Measurements from ENCODE around the gene RBP5.

The RBP5 gene

DNA sequence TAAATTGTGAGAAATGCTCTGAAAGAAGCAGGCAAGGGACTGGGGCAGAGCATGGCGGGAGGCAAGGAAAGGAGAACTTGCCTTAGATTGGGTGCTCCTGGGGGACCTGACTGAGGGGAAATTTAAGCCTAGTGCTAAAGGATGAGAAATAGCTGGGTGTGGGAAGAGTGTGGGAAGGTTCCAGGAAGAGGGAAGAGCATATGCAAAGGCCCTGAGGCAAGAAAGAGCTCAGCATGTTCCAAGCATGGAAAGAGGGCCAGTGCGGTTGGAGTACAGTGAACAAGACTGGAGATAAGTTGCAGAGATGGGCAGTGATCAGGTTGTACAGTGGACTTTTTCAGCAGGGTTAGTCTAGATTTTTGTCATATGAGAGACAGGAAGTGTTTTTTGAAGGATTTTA is 10.5 kb upstream of the RBP5 start:
- Mint-ChIP-seq H3K4me3 (no peak overlapping the region), H3K27ac (no peak overlapping the region), H3K36me3 (ENCODE audit: low read depth) (peaks cover 86% of the 10 kb centered on the region), H3K4me1 (no peaks in the 10 kb centered on the region), H3K27me3 (ENCODE audit: low read depth, poor library complexity) (peaks cover 3% of the 10 kb centered on the region), H3K9me3 (no peaks in the 10 kb centered on the region)
- TF ChIP-seq, protein P1, sequence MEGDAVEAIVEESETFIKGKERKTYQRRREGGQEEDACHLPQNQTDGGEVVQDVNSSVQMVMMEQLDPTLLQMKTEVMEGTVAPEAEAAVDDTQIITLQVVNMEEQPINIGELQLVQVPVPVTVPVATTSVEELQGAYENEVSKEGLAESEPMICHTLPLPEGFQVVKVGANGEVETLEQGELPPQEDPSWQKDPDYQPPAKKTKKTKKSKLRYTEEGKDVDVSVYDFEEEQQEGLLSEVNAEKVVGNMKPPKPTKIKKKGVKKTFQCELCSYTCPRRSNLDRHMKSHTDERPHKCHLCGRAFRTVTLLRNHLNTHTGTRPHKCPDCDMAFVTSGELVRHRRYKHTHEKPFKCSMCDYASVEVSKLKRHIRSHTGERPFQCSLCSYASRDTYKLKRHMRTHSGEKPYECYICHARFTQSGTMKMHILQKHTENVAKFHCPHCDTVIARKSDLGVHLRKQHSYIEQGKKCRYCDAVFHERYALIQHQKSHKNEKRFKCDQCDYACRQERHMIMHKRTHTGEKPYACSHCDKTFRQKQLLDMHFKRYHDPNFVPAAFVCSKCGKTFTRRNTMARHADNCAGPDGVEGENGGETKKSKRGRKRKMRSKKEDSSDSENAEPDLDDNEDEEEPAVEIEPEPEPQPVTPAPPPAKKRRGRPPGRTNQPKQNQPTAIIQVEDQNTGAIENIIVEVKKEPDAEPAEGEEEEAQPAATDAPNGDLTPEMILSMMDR (IDR thresholded peaks at IDR 0.05): no peak
- no peak for DNase-seq

DNA sequence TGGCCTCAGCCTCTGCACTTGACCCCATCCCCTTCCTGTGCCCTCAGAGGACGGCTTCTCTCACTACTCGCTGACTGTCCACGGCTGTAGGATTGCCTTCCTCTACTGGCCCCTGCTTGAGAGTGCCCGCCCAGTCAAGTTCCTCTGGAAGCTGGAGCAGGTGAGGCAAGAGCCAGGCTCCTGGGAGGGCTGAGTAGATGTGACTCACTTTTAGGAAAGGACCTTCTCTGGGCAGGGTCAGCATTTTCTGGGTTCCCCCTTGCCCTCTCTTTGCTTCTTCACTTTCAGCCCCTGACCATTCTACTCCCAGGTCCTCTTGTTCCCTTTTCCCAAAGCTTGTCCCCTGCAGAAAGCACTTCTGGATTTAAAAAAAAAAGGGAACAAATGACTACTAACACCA is 9.2 kb upstream of the RBP5 start:
- Mint-ChIP-seq H3K27ac (no peak overlapping the region), H3K4me1 (peaks cover 5% of the 10 kb centered on the region), H3K27me3 (ENCODE audit: low read depth, poor library complexity) (peaks cover 3% of the 10 kb centered on the region), H3K9me3 (no peaks in the 10 kb centered on the region), H3K4me3 (no peak overlapping the region), H3K36me3 (ENCODE audit: low read depth) (peaks cover 90% of the 10 kb centered on the region)
- no peak for DNase-seq
- TF ChIP-seq, protein P1 (IDR thresholded peaks at IDR 0.05): no peak

DNA sequence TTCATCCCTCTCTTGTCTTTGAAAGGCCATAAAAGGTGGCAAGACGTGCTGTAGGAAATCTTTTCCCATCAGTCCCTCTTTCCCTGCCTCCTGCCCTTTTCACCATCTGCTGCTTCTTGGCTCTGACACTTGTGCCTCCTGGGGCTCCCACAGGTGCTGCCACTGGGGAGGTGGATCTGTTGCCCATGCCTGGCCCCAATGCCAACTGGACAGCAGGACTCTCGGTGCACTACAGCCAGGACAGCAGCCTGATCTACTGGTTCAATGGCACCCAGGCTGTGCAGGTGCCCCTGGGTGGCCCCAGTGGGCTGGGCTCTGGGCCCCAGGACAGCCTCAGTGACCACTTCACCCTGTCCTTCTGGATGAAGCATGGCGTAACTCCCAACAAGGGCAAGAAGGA is 8.0 kb upstream of the RBP5 start:
- Mint-ChIP-seq H3K9me3 (no peaks in the 10 kb centered on the region), H3K36me3 (ENCODE audit: low read depth) (peaks cover 78% of the 10 kb centered on the region), H3K27me3 (ENCODE audit: low read depth, poor library complexity) (peaks cover 3% of the 10 kb centered on the region), H3K4me1 (peaks cover 17% of the 10 kb centered on the region), H3K27ac (no peak overlapping the region), H3K4me3 (no peak overlapping the region)
- TF ChIP-seq, protein P1 (IDR thresholded peaks at IDR 0.05): no peak
- no peak for DNase-seq

DNA sequence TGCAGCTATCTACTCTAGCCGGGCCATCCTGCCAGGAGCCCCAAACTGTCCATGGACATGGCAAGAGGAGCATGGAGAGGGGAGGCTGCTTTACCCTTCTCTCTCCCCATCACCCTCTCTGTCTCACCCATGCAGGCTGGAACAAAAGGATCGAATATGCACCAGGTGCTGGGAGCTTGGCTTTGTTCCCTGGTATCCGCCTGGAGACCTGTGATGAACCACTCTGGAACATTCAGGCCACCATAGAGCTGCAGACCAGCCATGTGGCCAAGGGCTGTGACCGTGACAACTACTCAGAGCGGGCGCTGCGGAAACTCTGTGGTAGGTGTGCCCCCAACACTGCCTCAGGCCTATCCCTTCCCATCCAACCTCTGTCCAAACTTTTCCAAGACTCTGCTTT is 7.4 kb upstream of the RBP5 start:
- Mint-ChIP-seq H3K27me3 (ENCODE audit: low read depth, poor library complexity) (peaks cover 3% of the 10 kb centered on the region), H3K4me3 (no peak overlapping the region), H3K27ac (no peak overlapping the region), H3K36me3 (ENCODE audit: low read depth) (peaks cover 72% of the 10 kb centered on the region), H3K4me1 (peaks cover 23% of the 10 kb centered on the region), H3K9me3 (no peaks in the 10 kb centered on the region)
- TF ChIP-seq, protein P1 (IDR thresholded peaks at IDR 0.05): no peak
- no peak for DNase-seq

DNA sequence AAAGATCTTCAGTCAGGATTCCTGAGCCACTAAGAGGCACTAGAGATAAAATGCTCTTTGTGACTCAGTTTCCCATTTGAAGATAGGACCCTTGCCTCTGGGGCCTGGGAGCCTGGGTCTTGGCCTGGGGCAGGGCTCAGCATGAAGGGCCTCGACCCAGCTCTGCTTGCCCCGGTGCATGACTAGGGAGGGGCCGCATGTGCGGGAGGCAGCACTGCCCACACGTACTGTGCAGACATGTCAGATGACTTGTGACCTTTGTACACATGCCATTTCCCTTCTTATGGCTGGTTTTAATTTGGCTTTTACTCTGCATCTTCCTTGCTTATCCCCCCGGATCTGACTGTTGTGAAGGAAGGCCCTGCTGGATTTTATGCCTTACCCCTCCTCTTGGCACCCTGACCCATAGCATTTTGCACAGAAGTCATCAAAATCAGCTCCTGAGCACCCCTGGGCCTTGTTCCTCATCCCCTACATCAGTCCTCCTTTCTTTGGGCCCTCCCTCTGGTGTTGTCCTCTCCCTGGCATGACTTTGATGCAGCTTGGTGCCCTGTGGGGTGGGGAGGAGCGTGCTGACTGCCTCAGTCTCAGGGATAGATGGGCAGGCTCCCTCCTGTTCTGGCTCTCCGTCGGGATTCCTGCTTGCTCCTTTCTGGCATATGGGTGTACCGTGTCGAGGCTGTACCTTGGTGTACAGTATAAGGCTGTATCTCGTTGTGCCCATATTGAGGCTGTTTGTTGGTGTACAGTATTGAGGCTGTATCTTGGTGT is 5.9 kb upstream of the RBP5 start:
- peaks cover 9% of the 10 kb centered on the region for H3K27me3 Mint-ChIP-seq (ENCODE audit: low read depth, poor library complexity)
- H3K27ac Mint-ChIP-seq: no peak overlapping the region
- H3K36me3 Mint-ChIP-seq (ENCODE audit: low read depth): peaks cover 63% of the 10 kb centered on the region
- no peaks in the 10 kb centered on the region for H3K9me3 Mint-ChIP-seq
- no peak for DNase-seq
- H3K4me1 Mint-ChIP-seq: peaks cover 29% of the 10 kb centered on the region
- H3K4me3 Mint-ChIP-seq: no peak overlapping the region
- TF ChIP-seq, protein P1 (IDR thresholded peaks at IDR 0.05): no peak

DNA sequence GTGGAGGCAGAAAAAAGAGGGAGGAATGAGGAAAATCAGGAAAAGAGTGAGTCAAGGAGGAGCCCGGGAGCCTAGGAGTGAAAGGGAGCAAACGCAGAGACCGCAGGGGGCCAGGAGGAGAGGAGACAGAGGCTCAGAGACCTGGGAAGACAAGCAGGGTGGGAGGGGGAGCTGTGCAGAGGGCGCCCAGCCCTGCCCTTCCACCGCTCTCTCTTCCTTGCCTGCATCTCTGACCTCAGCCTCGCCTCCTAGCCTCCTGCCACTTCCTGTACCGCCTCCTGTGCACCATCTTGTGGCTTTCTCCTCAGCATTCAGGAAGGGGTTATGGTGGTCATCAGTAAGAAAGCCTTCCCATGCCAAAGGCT is 2.8 kb upstream of the RBP5 start:
- TF ChIP-seq, protein P1 (IDR thresholded peaks at IDR 0.05): no peak
- peaks cover 20% of the 10 kb centered on the region for H3K27me3 Mint-ChIP-seq (ENCODE audit: low read depth, poor library complexity)
- DNase-seq: no peak
- H3K27ac Mint-ChIP-seq: no peak overlapping the region
- peak overlapping the region; percentile 99 for H3K4me3 Mint-ChIP-seq
- H3K36me3 Mint-ChIP-seq (ENCODE audit: low read depth): peaks cover 35% of the 10 kb centered on the region
- no peaks in the 10 kb centered on the region for H3K9me3 Mint-ChIP-seq
- H3K4me1 Mint-ChIP-seq: peaks cover 49% of the 10 kb centered on the region
